HG02763 (cell line): ENCODE results near the gene MAN1A1.

ENCODE experiments used
- ATAC-seq: cut with Tn5 transposase; IDR thresholded peaks from one replicate; pipeline ENCODE4 v1.9.1; 2021; ENCODE audit warnings: mild to moderate bottlenecking, moderate library complexity; ENCODE audit not compliant: unreplicated experiment

Gene MAN1A1

GRCh38 chr6:119326291-119327005 lies 23.1 kb downstream of the MAN1A1 start:
- ATAC-seq, result no peak

DNA sequence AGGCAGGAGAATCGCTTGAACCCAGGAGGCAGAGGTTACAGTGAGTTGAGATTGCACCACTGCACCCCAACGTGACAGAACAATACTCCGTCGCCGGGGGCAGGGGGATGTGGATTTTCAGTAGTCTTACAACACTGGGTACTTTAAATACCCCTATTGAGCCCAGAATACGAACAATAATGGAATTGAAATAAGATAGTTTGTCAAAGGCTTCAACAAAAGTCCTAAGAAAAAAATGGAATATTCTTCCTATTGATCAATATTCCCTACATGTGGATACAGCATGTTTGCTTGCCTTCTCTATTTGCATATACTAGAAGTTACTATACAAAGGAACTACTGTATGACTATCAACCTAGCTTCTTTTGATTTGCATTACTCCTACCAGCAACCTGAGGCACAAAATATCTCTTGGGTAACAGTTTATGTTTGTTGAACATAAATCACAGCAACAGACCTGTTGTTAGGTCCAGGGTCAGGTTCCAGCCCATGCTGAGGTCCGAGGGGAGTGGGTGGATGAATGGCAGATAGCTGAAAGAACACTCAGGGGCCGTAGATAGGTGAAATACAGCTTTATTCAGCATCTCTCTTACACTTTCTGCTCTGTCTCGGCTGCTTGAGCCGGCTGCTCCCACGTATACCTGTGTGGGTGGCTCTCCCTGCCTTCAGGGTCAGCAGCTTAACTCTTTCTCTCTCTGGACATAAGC lies 23.8 kb downstream of the MAN1A1 start:
- no peak for ATAC-seq

DNA sequence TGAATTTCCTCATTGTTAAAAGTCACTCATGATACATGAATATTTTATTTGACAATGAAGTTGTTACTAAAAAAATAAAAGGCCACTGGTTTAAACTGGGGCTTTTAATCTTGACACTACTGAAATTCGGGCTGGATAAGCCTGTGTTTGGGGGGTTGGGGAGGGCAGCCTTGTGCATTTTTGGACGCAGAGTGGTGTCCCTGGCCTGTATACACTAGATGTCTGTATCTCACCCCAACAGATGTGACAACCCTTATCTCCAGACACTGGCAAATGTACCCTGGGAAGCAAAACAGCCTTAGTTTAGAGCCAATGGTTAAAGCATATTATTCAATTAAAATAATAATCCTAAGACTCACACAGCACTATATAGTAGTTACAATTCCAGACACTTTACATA lies 24.8 kb downstream of the MAN1A1 start:
- no peak for ATAC-seq

- ATAC-seq, result no peak
Measured at GRCh38 chr6:119323931-119324330, 25.6 kb downstream of the MAN1A1 start.

- no peak for ATAC-seq
Measured at GRCh38 chr6:119323478-119323877, 26.1 kb downstream of the MAN1A1 start.

DNA sequence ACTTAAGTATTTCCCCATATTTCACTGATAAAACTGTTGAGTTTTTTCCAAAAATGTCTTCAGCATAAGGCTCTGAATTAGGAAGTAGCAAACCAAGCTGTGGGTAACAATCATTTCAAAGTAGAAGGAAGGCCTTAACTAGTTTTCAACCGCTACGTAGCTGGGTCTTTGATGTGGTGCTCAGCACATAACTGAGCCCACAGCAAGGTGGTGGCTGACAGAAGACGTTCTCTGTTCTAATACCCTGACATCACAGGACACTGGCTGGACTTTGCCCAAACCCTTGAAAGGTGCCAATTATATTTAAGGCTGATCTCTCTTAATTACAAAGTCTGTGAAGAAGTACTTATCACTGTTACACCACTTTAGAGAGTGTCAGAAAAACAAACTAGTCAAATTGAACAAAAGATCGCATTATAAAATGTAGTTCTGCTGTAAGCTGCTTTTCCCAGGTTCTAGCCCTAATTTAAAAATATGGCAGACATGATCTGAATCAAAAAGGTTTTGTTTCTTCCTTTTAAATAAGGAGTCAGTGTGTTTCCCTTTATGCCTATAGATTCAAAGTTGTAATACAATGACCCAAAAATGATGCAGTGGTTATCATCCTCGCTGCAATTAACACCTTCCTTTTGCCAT lies 26.7 kb downstream of the MAN1A1 start:
- no peak for ATAC-seq

DNA sequence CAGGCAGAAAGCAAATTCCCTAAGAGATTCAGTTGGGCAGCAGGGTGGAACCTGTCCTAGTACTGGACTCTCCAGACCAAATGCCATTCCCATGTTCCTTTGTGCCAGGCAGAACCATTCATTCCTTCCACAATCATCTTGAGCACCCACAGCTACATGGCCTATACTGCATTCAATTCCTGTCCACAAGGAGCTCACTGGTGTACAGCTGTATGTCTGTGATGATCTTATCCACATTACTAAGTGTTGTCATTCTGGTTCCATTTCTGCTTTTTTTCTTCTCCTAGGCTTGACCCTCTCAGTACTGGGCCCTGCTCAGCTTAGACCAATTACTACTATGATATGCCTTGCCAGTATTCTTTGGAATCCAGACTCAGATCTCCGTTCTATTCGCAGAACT lies 27.5 kb downstream of the MAN1A1 start:
- ATAC-seq, result no peak

GRCh38 chr6:119319694-119320093 lies 29.9 kb downstream of the MAN1A1 start:
- no peak for ATAC-seq

DNA sequence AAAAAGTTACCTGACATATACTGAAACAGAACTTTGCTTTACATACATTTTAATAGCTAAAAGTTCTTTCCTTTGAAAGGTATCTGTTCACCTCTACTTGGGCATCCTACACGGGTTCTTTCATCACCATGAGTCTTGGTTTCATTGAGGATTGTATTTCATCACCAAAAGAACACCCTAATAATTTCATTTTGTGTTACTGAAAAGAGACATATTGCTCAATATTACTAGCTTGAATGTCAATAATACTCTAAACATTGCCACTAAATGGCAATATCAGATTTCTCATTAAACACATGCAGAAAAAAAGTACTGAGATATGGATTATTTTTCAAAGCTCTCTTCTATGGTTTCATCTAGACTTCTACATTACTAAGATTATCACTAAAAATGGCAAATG lies 30.8 kb downstream of the MAN1A1 start:
- no peak for ATAC-seq

- ATAC-seq, result no peak
Measured at GRCh38 chr6:119318176-119318575, 31.4 kb downstream of the MAN1A1 start.

GRCh38 chr6:119317007-119317406 lies 32.6 kb downstream of the MAN1A1 start:
- ATAC-seq, result no peak

DNA sequence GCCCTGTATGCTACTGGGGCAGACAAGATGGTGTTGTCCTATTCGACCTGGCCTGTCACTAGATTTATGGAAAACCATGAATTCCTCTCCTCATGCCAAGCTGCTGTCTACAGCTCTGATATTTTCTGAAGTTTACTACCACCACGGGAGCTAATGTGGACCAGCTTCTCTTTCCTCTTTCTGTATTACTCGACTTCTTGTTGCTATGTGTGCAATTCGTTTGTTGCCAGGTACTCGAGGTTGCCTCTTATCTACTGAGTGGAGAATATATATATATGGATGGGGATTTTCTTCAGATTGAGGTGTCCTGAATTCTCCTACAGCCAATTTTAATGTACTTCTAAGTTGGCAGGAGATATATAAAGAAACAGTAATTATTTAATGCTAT lies 34.7 kb downstream of the MAN1A1 start:
- peak; percentile 23 for ATAC-seq

- ATAC-seq, result peak; percentile 49
Measured at GRCh38 chr6:119313937-119314884, 35.4 kb downstream of the MAN1A1 start.

DNA sequence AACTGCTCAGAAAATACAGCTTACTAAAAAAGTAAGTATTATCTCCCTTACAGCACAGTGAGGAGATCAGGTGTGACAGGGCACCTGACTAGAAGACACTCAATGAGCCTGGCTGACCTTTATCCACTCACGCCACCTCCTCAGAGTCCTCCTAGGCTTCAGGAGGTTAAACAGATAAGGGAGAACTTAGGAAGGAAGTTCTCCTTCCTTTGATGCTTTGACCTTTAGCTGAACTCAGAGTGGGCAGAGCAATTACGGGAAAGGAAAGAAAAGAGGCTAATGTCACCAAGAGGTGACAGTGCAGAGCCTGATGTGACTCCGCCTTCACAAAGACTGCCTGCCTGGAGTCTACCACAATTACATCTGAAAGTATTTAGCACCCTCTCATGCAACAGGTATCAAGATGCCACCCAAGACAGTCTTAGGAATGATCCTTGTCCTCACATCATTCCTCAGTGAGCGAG lies 36.7 kb downstream of the MAN1A1 start:
- peak; percentile 44 for ATAC-seq

DNA sequence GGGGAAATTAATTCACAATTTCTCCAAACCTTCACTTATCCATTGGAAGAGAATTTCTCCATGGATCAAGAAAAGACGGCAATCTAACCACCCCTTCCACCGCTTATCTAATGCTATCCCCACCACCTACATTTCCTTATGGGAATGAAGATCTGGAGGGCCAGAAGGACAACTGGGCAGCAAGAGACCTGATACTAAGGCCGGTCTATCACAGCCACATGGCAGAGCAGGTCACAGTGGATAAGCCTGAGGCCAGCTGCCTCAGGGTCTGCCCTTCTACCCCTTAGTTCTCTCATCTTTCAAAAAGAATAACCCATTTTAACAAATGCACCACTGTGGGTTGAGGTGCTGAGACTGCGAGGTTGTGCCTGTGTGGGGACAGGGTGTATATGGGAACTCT lies 37.1 kb downstream of the MAN1A1 start:
- no peak for ATAC-seq

- ATAC-seq, result no peak
Measured at GRCh38 chr6:119311514-119312142, 37.9 kb downstream of the MAN1A1 start.

- no peak for ATAC-seq
Measured at GRCh38 chr6:119310486-119311036, 39.0 kb downstream of the MAN1A1 start.

DNA sequence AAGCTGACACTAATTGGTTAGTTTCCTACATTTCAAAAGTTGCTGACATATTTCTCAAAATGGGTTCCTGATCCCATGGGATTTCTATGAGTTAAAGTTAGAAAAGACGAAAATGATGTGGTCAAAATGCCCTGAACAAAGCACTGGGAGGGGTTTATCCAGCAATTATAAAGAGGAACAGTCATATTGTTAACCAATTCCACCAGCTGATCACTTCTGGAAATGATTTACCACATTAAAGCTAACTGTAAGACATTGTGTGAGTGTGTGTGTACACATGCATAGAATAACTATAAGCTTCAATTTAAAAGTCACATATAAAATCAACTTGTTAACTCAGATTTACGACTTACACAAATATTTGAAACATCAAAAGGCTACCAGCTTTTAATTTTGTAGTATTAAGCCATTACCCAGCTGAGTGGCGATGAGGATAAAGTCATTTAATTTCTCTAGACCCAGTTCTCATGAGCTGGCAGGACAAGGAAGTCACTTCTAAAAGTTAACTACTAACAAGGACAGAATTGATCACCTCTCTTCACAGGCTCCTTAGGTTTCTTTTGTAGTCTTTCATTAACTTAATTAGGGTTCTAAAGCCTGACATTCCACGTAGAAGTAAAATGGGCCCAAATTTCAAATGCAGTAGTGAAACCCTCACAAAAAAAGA lies 40.4 kb downstream of the MAN1A1 start:
- no peak for ATAC-seq

GRCh38 chr6:119308048-119308570 lies 41.5 kb downstream of the MAN1A1 start:
- no peak for ATAC-seq
